ENCODE data around the gene C1QTNF8.

Gene C1QTNF8

DNA sequence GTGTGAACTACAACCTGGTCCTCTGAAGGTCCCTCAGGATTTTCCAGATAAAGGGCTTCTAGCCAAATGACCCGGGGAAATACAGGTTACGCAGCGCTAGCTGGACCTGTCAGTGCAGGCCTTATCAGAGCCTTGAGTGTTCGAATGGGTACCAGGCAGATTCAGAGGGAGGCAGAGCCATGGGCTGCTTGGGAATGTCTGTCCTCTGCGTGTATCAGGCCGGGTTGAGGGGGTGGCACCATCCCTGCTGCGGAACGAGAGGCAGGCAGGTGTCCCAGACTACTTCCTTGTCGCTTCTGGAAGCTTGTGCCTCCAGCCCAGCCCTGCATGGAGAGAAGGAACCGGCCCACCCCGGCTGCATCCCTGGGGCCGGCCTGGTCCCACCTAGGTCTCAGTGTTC is 57.1 kb downstream of the C1QTNF8 start:
- peak; percentile 100 for TF ChIP-seq ZNF239 (tag by site-specific recombination; IDR thresholded peaks at IDR 0.05)
- TF ChIP-seq ZBTB11 (tag by site-specific recombination; conservative IDR thresholded peaks at IDR 0.05; ENCODE audit: low read depth) = no peak
- peak; percentile 46; the same call in 1 of the 2 replicates for TF ChIP-seq ZNF600 (tag by site-specific recombination; IDR thresholded peaks at IDR 0.05)
- TF ChIP-seq ZNF585B (tag by site-specific recombination; IDR thresholded peaks at IDR 0.05) = no peak
- TF ChIP-seq RBAK (tag by site-specific recombination; IDR thresholded peaks at IDR 0.05) = peak; percentile 81; the same call in 1 of the 2 replicates
- H3K36me3 ChIP-seq (ENCODE audit: control insufficient read depth in 2 of 2, insufficient read depth in 1 of 2, low read length in 2 of 2) = no peaks in the 10 kb centered on the region
- ChIA-PET CTCF (interaction anchor here (0.6 to 1.2 kb wide), 2 partner anchors 14 to 17 kb away, joined by 3 to 4 read pairs; no protein-coding TSS in a partner anchor), POLR2A (no interaction called here)
- no peak overlapping the region for H3K4me3 ChIP-seq (ENCODE audit: low read depth, low read length)
- H3K4me1 ChIP-seq (ENCODE audit: control insufficient read depth, insufficient read depth, low read length) = no peaks in the 10 kb centered on the region; the same call in 1 of the 2 replicates
- no peaks in the 10 kb centered on the region for H3K9me3 ChIP-seq (ENCODE audit: control insufficient read depth, insufficient read depth, low read depth, low read length)
- no peak overlapping the region for H3K27ac ChIP-seq (ENCODE audit: extremely low read depth, low read depth, low read length)
